ENCODE results near the gene NDUFC2.

Gene NDUFC2

GRCh38 chr11:78025378-78025777 is 54.3 kb downstream of the NDUFC2 start:
- no peak for DNase-seq

GRCh38 chr11:78023426-78023825 is 56.2 kb downstream of the NDUFC2 start:
- DNase-seq = no peak

- peak; percentile 72 for DNase-seq
These were observed 57.0 kb downstream of the NDUFC2 start, which contains the start of gene KCTD14 for GRCh38 chr11:78022397-78023396. Gene KCTD14 (minus strand): TSS chr11:78023276. CDS start chr11:78023249, 27 bp downstream.

GRCh38 chr11:78021611-78022010 is 58.1 kb downstream of the NDUFC2 start:
- DNase-seq = no peak

GRCh38 chr11:78020246-78020645 is 59.4 kb downstream of the NDUFC2 start:
- no peak for DNase-seq

GRCh38 chr11:78019808-78020207 is 59.9 kb downstream of the NDUFC2 start:
- DNase-seq = no peak
